Chondrocyte (in vitro differentiated cells): ENCODE data around the gene SLIT3. TPM values are rescaled to one million over a fixed set of nuclear protein-coding genes. Genes with fewer than 3 reads are reported as not detected.

ENCODE experiments used
- DNase-seq: peaks from one replicate; pipeline ENCODE4 v3.0.0; 2021; ENCODE audit warnings: mixed read lengths, low spot score
- H3K27ac Mint-ChIP-seq: one replicate; pipeline ENCODE4 v1.8.0; 2021; ENCODE audit warnings: mild to moderate bottlenecking, moderate library complexity, mixed read lengths; ENCODE audit not compliant: unreplicated experiment
- H3K27me3 Mint-ChIP-seq: 2 replicates; pipeline ENCODE4 v1.8.0; 2021; ENCODE audit warnings: low read depth, mixed read lengths
- H3K36me3 Mint-ChIP-seq: 2 replicates; pipeline ENCODE4 v1.8.0; 2021; ENCODE audit warnings: low read depth, mixed read lengths
- H3K4me1 Mint-ChIP-seq: 2 replicates; pipeline ENCODE4 v1.8.0; 2021; ENCODE audit warnings: low read depth, mild to moderate bottlenecking, mixed read lengths
- H3K4me3 Mint-ChIP-seq: one replicate; pipeline ENCODE4 v1.8.0; 2021; ENCODE audit warnings: mild to moderate bottlenecking, moderate library complexity, mixed read lengths; ENCODE audit not compliant: unreplicated experiment
- H3K9me3 Mint-ChIP-seq: 2 replicates; pipeline ENCODE4 v1.8.0; 2021; ENCODE audit warnings: low read depth, mixed read lengths
- total RNA-seq: library from RNA; stranded (reverse); gene quantifications from 3 replicates; pipeline ENCODE4 v1.2.1, GENCODE V29; 2021
- TF ChIP-seq, protein P1 (sequence below): fragments of 200-600 bp; sonication (generic); IDR thresholded peaks from 2 replicates; pipeline ENCODE4 v1.5.0; 2021; ENCODE audit warnings: antibody characterized with exemption, mild to moderate bottlenecking, moderate library complexity

SLIT3 gene
- total RNA-seq, 1 donor from 2014 or later: 116 TPM

DNA sequence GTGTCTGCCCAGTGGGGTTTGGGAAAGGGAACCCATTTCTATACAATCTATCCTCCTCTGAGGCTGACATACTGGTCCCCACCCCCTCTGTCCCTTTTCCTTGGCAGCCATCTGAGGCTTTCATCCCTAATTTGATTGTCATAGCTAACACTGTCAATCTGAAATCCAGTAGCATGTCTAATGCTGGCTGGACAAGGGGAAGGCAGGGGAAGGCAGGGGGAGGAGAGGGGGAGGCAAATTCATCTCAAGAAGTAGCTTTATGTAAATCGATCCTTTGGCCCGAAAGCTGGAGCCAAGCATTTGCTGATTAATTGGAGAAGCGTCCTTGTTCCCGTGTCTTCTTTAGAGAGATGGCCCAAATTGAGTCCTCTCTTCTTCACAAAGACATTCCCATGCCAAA, 407.7 kb downstream of the SLIT3 start:
- Mint-ChIP-seq H3K4me3 (no peak overlapping the region), H3K27ac (no peak overlapping the region), H3K36me3 (no peaks in the 10 kb centered on the region), H3K27me3 (no peaks in the 10 kb centered on the region), H3K4me1 (no peaks in the 10 kb centered on the region), H3K9me3 (no peaks in the 10 kb centered on the region)
- DNase-seq: no peak
- TF ChIP-seq, protein P1, sequence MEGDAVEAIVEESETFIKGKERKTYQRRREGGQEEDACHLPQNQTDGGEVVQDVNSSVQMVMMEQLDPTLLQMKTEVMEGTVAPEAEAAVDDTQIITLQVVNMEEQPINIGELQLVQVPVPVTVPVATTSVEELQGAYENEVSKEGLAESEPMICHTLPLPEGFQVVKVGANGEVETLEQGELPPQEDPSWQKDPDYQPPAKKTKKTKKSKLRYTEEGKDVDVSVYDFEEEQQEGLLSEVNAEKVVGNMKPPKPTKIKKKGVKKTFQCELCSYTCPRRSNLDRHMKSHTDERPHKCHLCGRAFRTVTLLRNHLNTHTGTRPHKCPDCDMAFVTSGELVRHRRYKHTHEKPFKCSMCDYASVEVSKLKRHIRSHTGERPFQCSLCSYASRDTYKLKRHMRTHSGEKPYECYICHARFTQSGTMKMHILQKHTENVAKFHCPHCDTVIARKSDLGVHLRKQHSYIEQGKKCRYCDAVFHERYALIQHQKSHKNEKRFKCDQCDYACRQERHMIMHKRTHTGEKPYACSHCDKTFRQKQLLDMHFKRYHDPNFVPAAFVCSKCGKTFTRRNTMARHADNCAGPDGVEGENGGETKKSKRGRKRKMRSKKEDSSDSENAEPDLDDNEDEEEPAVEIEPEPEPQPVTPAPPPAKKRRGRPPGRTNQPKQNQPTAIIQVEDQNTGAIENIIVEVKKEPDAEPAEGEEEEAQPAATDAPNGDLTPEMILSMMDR: no peak

DNA sequence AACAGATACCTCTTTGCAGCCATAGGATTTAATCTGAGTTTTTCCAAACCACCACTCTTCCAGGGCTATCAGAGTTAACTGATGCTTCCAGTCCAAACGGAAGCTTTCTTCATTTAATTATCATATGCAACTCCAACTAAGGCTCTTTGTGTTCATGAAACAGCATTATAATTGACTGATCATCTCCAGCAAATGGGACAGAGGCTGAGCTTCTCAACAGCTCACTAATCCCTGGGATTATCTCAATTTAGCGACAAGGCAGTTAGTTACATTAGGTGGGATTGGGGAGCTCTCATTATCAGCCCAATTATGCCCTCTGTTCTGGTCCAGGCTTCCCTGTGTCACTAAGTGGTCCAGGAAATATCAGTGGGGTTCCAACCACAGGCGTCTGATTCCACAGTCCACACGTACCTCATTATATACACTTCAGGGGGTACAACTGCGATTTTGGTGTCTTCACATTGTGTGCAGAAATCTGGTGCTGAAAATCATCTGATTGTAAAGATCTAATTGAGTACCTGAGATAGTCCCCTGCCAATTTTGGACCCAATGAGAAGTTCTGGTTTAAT, 408.2 kb downstream of the SLIT3 start:
- no peaks in the 10 kb centered on the region for H3K27me3 Mint-ChIP-seq
- DNase-seq: no peak
- H3K9me3 Mint-ChIP-seq: no peaks in the 10 kb centered on the region
- no peak overlapping the region for H3K4me3 Mint-ChIP-seq
- no peaks in the 10 kb centered on the region for H3K36me3 Mint-ChIP-seq
- TF ChIP-seq, protein P1: no peak
- no peaks in the 10 kb centered on the region for H3K4me1 Mint-ChIP-seq
- H3K27ac Mint-ChIP-seq: no peak overlapping the region

DNA sequence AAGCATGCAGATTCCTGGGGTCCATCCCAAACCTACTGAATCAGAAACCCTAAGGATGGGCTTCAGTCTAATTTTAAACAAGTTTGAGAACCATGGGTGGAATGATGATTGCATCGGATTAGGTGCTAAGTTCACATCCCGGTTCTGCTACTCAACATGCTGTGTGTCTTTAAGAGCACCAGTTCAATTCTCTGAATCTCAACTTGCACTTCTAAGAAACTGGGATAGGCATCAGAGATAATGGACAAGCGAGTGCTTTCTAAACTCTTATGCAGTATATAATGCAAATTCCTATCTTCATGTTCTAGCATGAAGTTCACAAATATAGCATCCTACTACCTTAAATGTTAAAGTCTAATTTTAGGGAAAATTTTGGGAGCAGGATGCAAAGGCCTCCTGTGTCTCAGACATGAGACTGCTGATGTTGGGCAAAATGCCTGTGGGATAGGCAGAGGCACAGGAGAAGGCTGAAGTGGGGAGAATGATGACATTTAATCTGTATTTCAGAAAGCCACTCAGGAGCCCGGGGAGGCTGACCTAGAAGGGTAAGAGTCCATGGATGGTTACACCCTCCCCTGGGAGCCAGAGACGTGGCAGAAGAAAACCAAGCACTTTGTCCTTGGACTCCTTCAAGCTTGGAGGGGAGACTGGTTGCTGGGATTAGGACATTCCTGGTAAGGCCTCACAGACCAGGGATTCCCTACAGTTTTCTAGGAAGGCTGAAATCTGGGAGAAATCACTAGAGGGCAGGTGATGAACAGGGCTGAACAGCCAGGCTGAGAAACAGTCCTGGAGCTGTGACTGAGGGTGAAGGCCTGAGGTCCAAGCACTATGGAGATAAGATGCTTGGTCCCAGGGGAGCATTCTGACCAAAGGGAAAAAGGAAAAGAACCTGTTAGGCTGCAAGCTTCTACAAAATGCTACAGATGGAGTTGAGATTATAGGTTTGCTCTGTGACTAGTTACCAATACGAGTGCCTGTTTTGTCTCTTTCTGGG, 409.8 kb downstream of the SLIT3 start:
- Mint-ChIP-seq H3K27me3 (no peaks in the 10 kb centered on the region), H3K4me1 (no peaks in the 10 kb centered on the region)
- TF ChIP-seq, protein P1: no peak

DNA sequence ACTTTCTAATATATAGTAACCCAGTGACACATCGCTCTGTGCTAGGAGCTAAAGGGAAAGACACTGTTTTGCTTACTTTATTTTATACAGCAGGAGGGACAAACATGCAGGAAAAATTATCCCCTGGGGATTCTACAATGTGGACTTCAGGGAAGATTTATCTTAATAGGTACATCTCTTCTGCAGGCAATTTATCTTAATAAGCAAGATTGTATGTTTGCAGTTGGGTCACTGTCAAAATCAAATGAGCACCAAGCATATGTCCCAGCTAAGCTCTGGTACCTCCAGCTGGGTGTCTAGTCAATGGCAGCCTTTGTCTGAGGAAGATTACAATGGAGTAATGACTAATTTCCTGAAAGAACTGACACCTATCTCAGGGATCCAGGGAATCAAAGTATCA, 411.9 kb downstream of the SLIT3 start:
- Mint-ChIP-seq H3K4me1 (no peaks in the 10 kb centered on the region), H3K4me3 (no peak overlapping the region), H3K9me3 (no peaks in the 10 kb centered on the region), H3K27me3 (no peaks in the 10 kb centered on the region), H3K27ac (no peak overlapping the region), H3K36me3 (no peaks in the 10 kb centered on the region)
- no peak for DNase-seq
- TF ChIP-seq, protein P1: no peak

More for the DNA sequence above, 409.8 kb downstream of the SLIT3 start:
- DNase-seq: no peak
- no peaks in the 10 kb centered on the region for H3K9me3 Mint-ChIP-seq
- H3K4me3 Mint-ChIP-seq: no peak overlapping the region
- no peaks in the 10 kb centered on the region for H3K36me3 Mint-ChIP-seq
- H3K27ac Mint-ChIP-seq: no peak overlapping the region

DNA sequence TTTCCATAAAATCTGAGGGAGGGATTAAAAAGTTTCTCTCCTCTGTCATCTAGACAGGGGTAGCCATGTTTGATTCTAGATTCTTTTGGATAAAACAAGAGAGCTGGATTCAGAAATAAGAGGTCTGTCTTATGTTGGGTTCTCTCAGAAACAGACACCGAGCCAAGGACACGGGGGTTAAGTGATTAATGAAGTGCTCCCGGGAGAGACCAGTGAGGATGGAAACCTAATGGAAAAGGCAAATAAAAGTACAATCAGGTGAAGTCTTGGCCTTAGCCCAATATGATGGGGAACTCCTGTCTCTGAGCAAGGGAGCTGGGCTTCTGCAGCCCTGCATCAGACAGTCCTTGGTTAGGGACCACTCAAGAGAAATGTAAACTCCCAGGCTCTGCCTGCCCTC, 413.0 kb downstream of the SLIT3 start:
- Mint-ChIP-seq H3K4me3 (no peak overlapping the region), H3K9me3 (no peaks in the 10 kb centered on the region), H3K27me3 (no peaks in the 10 kb centered on the region), H3K4me1 (peaks cover 2% of the 10 kb centered on the region), H3K36me3 (no peaks in the 10 kb centered on the region), H3K27ac (no peak overlapping the region)
- TF ChIP-seq, protein P1: no peak
- no peak for DNase-seq
